Spleen (tissue), 7 donors: Measurements from ENCODE around the gene ABTB2.

Source experiments
- POLR2AphosphoS5 ChIP-seq, 3 donors: sonication (generic); formaldehyde crosslinking; IDR thresholded peaks; one replicate each; pipeline ENCODE4 v1.5.1; 2017; ENCODE audit warnings: antibody characterized with exemption in 3 of 3
- TF ChIP-seq, protein P1 (sequence below), 11 experiments: fragments of 200-600 bp in 7 of 11; fragments of 450-650 bp in 4 of 11; sonication (generic) in 4 of 11; IDR thresholded peaks in 8 of 11; conservative IDR thresholded peaks in 3 of 11; 1 replicate in 7 of 11; 2 replicates in 4 of 11; pipeline versions ENCODE4 v1.4.0 to v1.8.0; 2016 to 2021; ENCODE audit warnings: antibody characterized with exemption in 11 of 11, inconsistent platforms in 4 of 11, mild to moderate bottlenecking in 1 of 11
- donor health status: DM: no; HTN: no; CAD: no; lungs with moderate emphysema.
- donor health status: DM: no; HTN: no; CAD: no.
- donor health status: DM: no; HTN: no; CAD: no.

DNA sequence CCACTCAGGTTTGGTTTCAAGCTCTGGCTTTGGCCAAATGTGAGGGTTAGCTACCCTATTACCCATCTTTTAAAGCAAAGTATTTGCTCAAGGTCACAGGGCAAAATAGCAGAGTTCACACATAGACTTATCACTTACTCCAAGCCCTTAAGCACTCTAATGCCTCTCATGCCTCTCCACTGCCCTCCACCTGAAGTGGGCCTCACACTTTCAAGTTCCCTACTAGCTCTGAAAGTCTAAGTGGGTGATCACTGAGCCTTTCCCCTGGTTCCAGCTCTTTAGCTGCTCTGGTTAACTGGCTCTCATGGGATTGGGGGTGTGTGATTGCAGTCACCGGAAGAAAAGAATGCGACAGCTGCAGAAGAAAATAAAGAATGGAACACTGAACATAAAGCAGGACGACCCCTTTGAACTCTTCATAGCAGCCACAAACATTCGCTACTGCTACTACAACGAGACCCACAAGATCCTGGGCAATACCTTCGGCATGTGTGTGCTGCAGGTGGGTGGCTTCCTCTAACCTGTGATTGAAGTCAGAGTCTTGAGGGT lies 246.0 kb downstream of the ABTB2 start:
- TF ChIP-seq, protein P1, sequence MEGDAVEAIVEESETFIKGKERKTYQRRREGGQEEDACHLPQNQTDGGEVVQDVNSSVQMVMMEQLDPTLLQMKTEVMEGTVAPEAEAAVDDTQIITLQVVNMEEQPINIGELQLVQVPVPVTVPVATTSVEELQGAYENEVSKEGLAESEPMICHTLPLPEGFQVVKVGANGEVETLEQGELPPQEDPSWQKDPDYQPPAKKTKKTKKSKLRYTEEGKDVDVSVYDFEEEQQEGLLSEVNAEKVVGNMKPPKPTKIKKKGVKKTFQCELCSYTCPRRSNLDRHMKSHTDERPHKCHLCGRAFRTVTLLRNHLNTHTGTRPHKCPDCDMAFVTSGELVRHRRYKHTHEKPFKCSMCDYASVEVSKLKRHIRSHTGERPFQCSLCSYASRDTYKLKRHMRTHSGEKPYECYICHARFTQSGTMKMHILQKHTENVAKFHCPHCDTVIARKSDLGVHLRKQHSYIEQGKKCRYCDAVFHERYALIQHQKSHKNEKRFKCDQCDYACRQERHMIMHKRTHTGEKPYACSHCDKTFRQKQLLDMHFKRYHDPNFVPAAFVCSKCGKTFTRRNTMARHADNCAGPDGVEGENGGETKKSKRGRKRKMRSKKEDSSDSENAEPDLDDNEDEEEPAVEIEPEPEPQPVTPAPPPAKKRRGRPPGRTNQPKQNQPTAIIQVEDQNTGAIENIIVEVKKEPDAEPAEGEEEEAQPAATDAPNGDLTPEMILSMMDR (IDR thresholded peaks at IDR 0.05 in 8 of 11, conservative IDR thresholded peaks at IDR 0.05 in 3 of 11): no peak
- no peak for TF ChIP-seq POLR2AphosphoS5 (IDR thresholded peaks at IDR 0.05)
